ACC112 (cell line): ENCODE measurements around the gene RNF144A.

Experiments
- H2AFZ ChIP-seq: fragments of 200-600 bp; sonication (generic); one replicate; pipeline ENCODE4 v1.6.0; 2017; ENCODE audit warnings: antibody characterized with exemption, low read length; ENCODE audit not compliant: unreplicated experiment
- H3K27ac ChIP-seq: fragments of 200-600 bp; sonication (generic); 2 replicates; pipeline ENCODE4 v1.5.1; 2014; ENCODE audit warnings: low read depth, mild to moderate bottlenecking, antibody characterized with exemption, low read length, moderate library complexity
- H3K27me3 ChIP-seq: fragments of 200-600 bp; sonication (generic); 2 replicates; pipeline ENCODE4 v1.6.1; 2014; ENCODE audit warnings: mild to moderate bottlenecking, antibody characterized with exemption, low read length, moderate library complexity, mixed read lengths; ENCODE audit not compliant: insufficient read depth
- H3K36me3 ChIP-seq: fragments of 200-600 bp; sonication (generic); 2 replicates; pipeline ENCODE4 v1.6.1; 2016; ENCODE audit warnings: mild to moderate bottlenecking, antibody characterized with exemption, low read length, moderate library complexity, mixed read lengths; ENCODE audit not compliant: insufficient read depth
- H3K4me1 ChIP-seq: fragments of 200-600 bp; sonication (generic); one replicate; pipeline ENCODE4 v1.6.1; 2016; ENCODE audit warnings: low read length, mixed read lengths; ENCODE audit not compliant: insufficient read depth, unreplicated experiment, control insufficient read depth
- H3K4me3 ChIP-seq: fragments of 200-600 bp; sonication (generic); 2 replicates; pipeline ENCODE4 v1.5.1; 2014; ENCODE audit warnings: mild to moderate bottlenecking, low read depth, low read length
- H3K79me2 ChIP-seq: fragments of 200-600 bp; sonication (generic); one replicate; pipeline ENCODE4 v1.6.0; 2016; ENCODE audit warnings: low read length; ENCODE audit not compliant: control insufficient read depth, unreplicated experiment, insufficient read depth

Gene RNF144A

GRCh38 chr2:6908291-6908690, 8.9 kb upstream of the RNF144A start:
- Histone ChIP-seq H3K27ac (no peak overlapping the region), H3K4me3 (no peak overlapping the region), H3K4me1 (no peaks in the 10 kb centered on the region), H3K36me3 (no peaks in the 10 kb centered on the region), H3K27me3 (peaks cover 3% of the 10 kb centered on the region; the same call in 1 of the 2 replicates), H3K79me2 (no peaks in the 10 kb centered on the region), H2AFZ (no peak overlapping the region)

GRCh38 chr2:6909431-6910385, 7.5 kb upstream of the RNF144A start:
- Histone ChIP-seq H2AFZ (no peak overlapping the region), H3K79me2 (no peaks in the 10 kb centered on the region), H3K4me1 (no peaks in the 10 kb centered on the region), H3K4me3 (no peak overlapping the region), H3K36me3 (no peaks in the 10 kb centered on the region), H3K27me3 (peaks cover 3% of the 10 kb centered on the region; the same call in 1 of the 2 replicates), H3K27ac (no peak overlapping the region)

- Histone ChIP-seq H3K4me3 (no peak overlapping the region), H3K36me3 (no peaks in the 10 kb centered on the region), H2AFZ (no peak overlapping the region), H3K79me2 (no peaks in the 10 kb centered on the region), H3K4me1 (peaks cover 4% of the 10 kb centered on the region), H3K27me3 (peaks cover 3% of the 10 kb centered on the region; the same call in 1 of the 2 replicates), H3K27ac (no peak overlapping the region)
Measured at GRCh38 chr2:6911721-6912120, 5.5 kb upstream of the RNF144A start.

- H3K79me2 ChIP-seq: no peaks in the 10 kb centered on the region
- no peak overlapping the region for H3K27ac ChIP-seq
- no peak overlapping the region for H2AFZ ChIP-seq
- no peaks in the 10 kb centered on the region for H3K36me3 ChIP-seq
- H3K27me3 ChIP-seq: no peaks in the 10 kb centered on the region
- H3K4me1 ChIP-seq: peaks cover 4% of the 10 kb centered on the region
- no peak overlapping the region for H3K4me3 ChIP-seq
Measured at GRCh38 chr2:6913415-6914157, 3.6 kb upstream of the RNF144A start.

- Histone ChIP-seq H3K36me3 (no peaks in the 10 kb centered on the region), H3K79me2 (peaks cover 4% of the 10 kb centered on the region), H3K4me3 (no peak overlapping the region), H2AFZ (no peak overlapping the region), H3K27ac (no peak overlapping the region), H3K27me3 (no peaks in the 10 kb centered on the region), H3K4me1 (peaks cover 6% of the 10 kb centered on the region)
Measured at GRCh38 chr2:6914828-6915227, 2.4 kb upstream of the RNF144A start.

- no peaks in the 10 kb centered on the region for H3K27me3 ChIP-seq
- no peak overlapping the region for H3K27ac ChIP-seq
- no peak overlapping the region for H3K4me3 ChIP-seq
- no peak overlapping the region for H2AFZ ChIP-seq
- peaks cover 12% of the 10 kb centered on the region for H3K4me1 ChIP-seq
- peaks cover 4% of the 10 kb centered on the region for H3K79me2 ChIP-seq
- no peaks in the 10 kb centered on the region for H3K36me3 ChIP-seq
Measured at GRCh38 chr2:6915399-6915798, 1.8 kb upstream of the RNF144A start.

- no peak overlapping the region for H2AFZ ChIP-seq
- no peak overlapping the region for H3K4me3 ChIP-seq
- no peaks in the 10 kb centered on the region for H3K27me3 ChIP-seq
- no peaks in the 10 kb centered on the region for H3K36me3 ChIP-seq
- peaks cover 7% of the 10 kb centered on the region for H3K79me2 ChIP-seq
- H3K27ac ChIP-seq: no peak overlapping the region
- peaks cover 20% of the 10 kb centered on the region for H3K4me1 ChIP-seq
Measured at GRCh38 chr2:6916224-6916623, 988 bp upstream of the RNF144A start.

GRCh38 chr2:6916736-6917070, 509 bp upstream of the RNF144A start:
- 0 out of 2 replicates have a peak overlapping the region, but pooled peaks have one; percentile 54 for H3K4me3 ChIP-seq
- no peak overlapping the region for H3K27ac ChIP-seq
- H3K27me3 ChIP-seq: no peaks in the 10 kb centered on the region
- H2AFZ ChIP-seq: no peak overlapping the region
- H3K79me2 ChIP-seq: peaks cover 10% of the 10 kb centered on the region
- H3K36me3 ChIP-seq: no peaks in the 10 kb centered on the region
- peaks cover 22% of the 10 kb centered on the region for H3K4me1 ChIP-seq

GRCh38 chr2:6917761-6918421, 679 bp downstream of the RNF144A start:
- Histone ChIP-seq H3K4me1 (peaks cover 22% of the 10 kb centered on the region), H3K4me3 (peak overlapping the region; percentile 87), H3K36me3 (no peaks in the 10 kb centered on the region), H2AFZ (peak overlapping the region; percentile 23), H3K27ac (peak overlapping the region; percentile 18; the same call in 1 of the 2 replicates), H3K27me3 (no peaks in the 10 kb centered on the region), H3K79me2 (peaks cover 17% of the 10 kb centered on the region)

GRCh38 chr2:6919901-6920742, 2.9 kb downstream of the RNF144A start:
- Histone ChIP-seq H3K4me1 (peaks cover 20% of the 10 kb centered on the region), H2AFZ (no peak overlapping the region), H3K79me2 (peaks cover 22% of the 10 kb centered on the region), H3K27me3 (no peaks in the 10 kb centered on the region), H3K4me3 (no peak overlapping the region), H3K27ac (peak overlapping the region; percentile 33; the same call in 1 of the 2 replicates), H3K36me3 (no peaks in the 10 kb centered on the region)
